HepG2 (cell line): ENCODE measurements around the gene NRG3. TPM values are rescaled to one million over a fixed set of nuclear protein-coding genes. Genes with fewer than 3 reads are reported as not detected.
A peak's percentile ranks its signal among the peaks of the same experiment; 100 is the strongest.

Source experiments
- ATAC-seq: fragments of 200-7000 bp; cut with Tn5 transposase; 3 replicates; pipeline ENCODE4 v1.9.1; 2020; ENCODE audit warnings: mild to moderate bottlenecking, moderate library complexity
- BruUV-seq: library from RNA; stranded (reverse); fragments of 400-500 nt; replicated peaks from 2 replicates; lab custom pipeline; 2021; lab: Mats Ljungman, UMichigan
- CTCF ChIA-PET: fragments of 300-600 bp; formaldehyde crosslinking; extraction: SDS; loops from one replicate; lab custom pipeline; 2021; ENCODE audit warnings: low total read pairs, inconsistent platforms, low intra/inter-chr PET ratio; lab: Yijun Ruan, JAX
- POLR2A ChIA-PET: fragments of 350-600 bp; sonication (Branson Sonifier 250); formaldehyde crosslinking; loops from one replicate; lab custom pipeline; 2020; ENCODE audit warnings: antibody characterized with exemption, inconsistent platforms; lab: Yijun Ruan, JAX
- DNase-seq: peaks from one replicate; pipeline ENCODE4 v3.0.0-alpha.2; 2015; ENCODE audit warnings: low spot score
- FAIRE-seq: peaks from 3 replicates; lab custom pipeline; 2011; peaks lifted over from hg19 to GRCh38; lab: Jason Lieb, UNC
- H2AFZ ChIP-seq: one replicate; pipeline ENCODE4 v1.6.1; 2011; ENCODE audit warnings: low read length, inconsistent platforms
- H3K27ac ChIP-seq: fragments of 300-600 bp; 3 replicates; pipeline ENCODE4 v1.8.0; 2011; ENCODE audit warnings: mixed run types, mild to moderate bottlenecking, mixed read lengths, low read length, inconsistent platforms; ENCODE audit not compliant: insufficient read depth; ENCODE audit errors: extremely low read length
- H3K27me3 ChIP-seq, 2 experiments: fragments of 200-600 bp in 1 of 2; 2 replicates in 1 of 2; 3 replicates in 1 of 2; pipeline versions ENCODE4 v1.6.0 to v1.8.0; 2011; ENCODE audit warnings: low read length in 2 of 2, mild to moderate bottlenecking in 2 of 2, moderate library complexity in 2 of 2, inconsistent platforms in 1 of 2; ENCODE audit not compliant: insufficient read depth in 2 of 2, control insufficient read depth in 1 of 2
- H3K36me3 ChIP-seq, 2 experiments: fragments of 200-600 bp in 1 of 2; replicated peaks in 1 of 2; 2 replicates in 1 of 2; 3 replicates in 1 of 2; pipeline versions ENCODE4 v1.5.1 to v1.8.0; 2011; ENCODE audit warnings: low read length in 2 of 2, inconsistent platforms in 1 of 2; ENCODE audit not compliant: insufficient read depth in 2 of 2, control insufficient read depth in 1 of 2
- H3K4me1 ChIP-seq: 2 replicates; pipeline ENCODE4 v1.5.1; 2012; ENCODE audit warnings: low read length, inconsistent platforms; ENCODE audit not compliant: insufficient read depth
- H3K4me2 ChIP-seq: 2 replicates; pipeline ENCODE4 v1.6.0; 2011; ENCODE audit warnings: low read depth, low read length, inconsistent platforms
- H3K4me3 ChIP-seq, 3 experiments: fragments of 200-600 bp in 1 of 3; sonication (generic), shearing (Covaris generic) in 1 of 3; replicated peaks in 1 of 3; 2 replicates each; pipeline ENCODE4 v1.5.1; 2011 to 2016; ENCODE audit warnings: low read length in 3 of 3, inconsistent platforms in 2 of 3, low read depth in 2 of 3, mild to moderate bottlenecking in 2 of 3, control low read depth in 1 of 3, mixed read lengths in 1 of 3; ENCODE audit not compliant: insufficient read depth in 1 of 3
- H3K79me2 ChIP-seq: one replicate; pipeline ENCODE4 v1.6.1; 2011; ENCODE audit warnings: low read length, inconsistent platforms; ENCODE audit not compliant: insufficient read depth
- H3K9ac ChIP-seq: 2 replicates; pipeline ENCODE4 v1.6.0; 2011; ENCODE audit warnings: mild to moderate bottlenecking, low read depth, low read length, inconsistent platforms; ENCODE audit not compliant: insufficient read depth
- H3K9me3 ChIP-seq: 2 replicates; pipeline ENCODE4 v1.5.1; 2012; ENCODE audit warnings: mild to moderate bottlenecking, low read length
- H4K20me1 ChIP-seq: 2 replicates; pipeline ENCODE4 v1.6.0; 2011; ENCODE audit warnings: inconsistent platforms, mild to moderate bottlenecking, low read length, moderate library complexity; ENCODE audit not compliant: insufficient read depth
- CREB1 ChIP-seq, 2 experiments: fragments of 450-650 bp in 1 of 2; IDR thresholded peaks; 2 replicates each; pipeline ENCODE4 v1.6.1; 2016 to 2017; ENCODE audit warnings: control low read depth in 1 of 2, mild to moderate bottlenecking in 1 of 2, missing compliant biosample characterization in 1 of 2, missing genetic modification characterization in 1 of 2
- FOXP4 ChIP-seq: sonication (generic); formaldehyde crosslinking; IDR thresholded peaks from 2 replicates; pipeline ENCODE4 v1.4.0; 2020; ENCODE audit warnings: missing genetic modification reagents
- RFX1 ChIP-seq: fragments of 450-650 bp; IDR thresholded peaks from 2 replicates; pipeline ENCODE4 v1.6.1; 2017
- ZSCAN31 ChIP-seq: sonication (generic); formaldehyde crosslinking; IDR thresholded peaks from 2 replicates; pipeline ENCODE4 v1.5.0; 2020; ENCODE audit warnings: low read depth, mild to moderate bottlenecking, missing genetic modification reagents
- WGBS: methylation state at CpG from one replicate; pipeline ENCODE4 v1.1.6; 2017; ENCODE audit warnings: low lambda C conversion rate; 5-methylcytosine and 5-hydroxymethylcytosine counted together
- in situ Hi-C: cut with HindIII; loops from 2 replicates; pipeline ENCODE4 v1.10.0; 2017; ENCODE audit warnings: low pct_unique_long_range_greater_than_20kb; ENCODE audit not compliant: extremely low pct_ligation_motif_present
- intact Hi-C: fragments of 100-400 bp; cut with micrococcal nuclease; formaldehyde crosslinking; loops from one replicate; pipeline ENCODE4 v1.10.0; 2022; ENCODE audit not compliant: unreplicated experiment
- polyA plus RNA-seq, 8 experiments: library from polyadenylated mRNA; depleted of rRNA in 3 of 8; stranded (reverse) in 7 of 8; unstranded in 1 of 8; fragments of >200 nt; fragmentation: Illumina TruSeq in 4 of 8; extraction: Trizol in 4 of 8; gene quantifications; 2 replicates each; pipeline versions ENCODE4 v1.2.1 to v1.2.3, GENCODE V29; 2011 to 2016; ENCODE audit warnings: low read depth in 4 of 8, missing spikeins in 1 of 8, mixed read lengths in 1 of 8; ENCODE audit not compliant: insufficient read depth in 1 of 8
- total RNA-seq, 5 experiments: library from RNA; depleted of rRNA; stranded (reverse); fragments of >200 nt; fragmentation: Illumina TruSeq; extraction: Trizol; gene quantifications; 2 replicates each; pipeline ENCODE4 v1.2.3, GENCODE V29; 2016; ENCODE audit warnings: low read depth in 1 of 5

NRG3 gene
- total and polyA plus RNA-seq, 2 of the 13 experiments (the other 11 are each of a cell fraction or from before 2014, with no cell fraction given): not detected

- H3K4me3 ChIP-seq: no peak overlapping the region
- no TSS peak for BruUV-seq
- H3K9me3 ChIP-seq: peaks cover 87% of the 10 kb centered on the region
- no peak overlapping the region for H2AFZ ChIP-seq
- H3K4me2 ChIP-seq: no peak overlapping the region
- ATAC-seq (no peak), DNase-seq (no peak), FAIRE-seq (no peak)
- H3K4me1 ChIP-seq: no peaks in the 10 kb centered on the region
- no peaks in the 10 kb centered on the region for H3K79me2 ChIP-seq
- in situ Hi-C loops (no loop called here), intact Hi-C loops (no loop called here)
- WGBS: 2% methylated on average over 2 of the region's 2 CpGs
- H3K27me3 ChIP-seq: no peaks in the 10 kb centered on the region
- CTCF ChIA-PET: no interaction called here
- no peak overlapping the region for H3K27ac ChIP-seq
- H3K36me3 ChIP-seq: no peaks in the 10 kb centered on the region
- POLR2A ChIA-PET: no interaction called here
- H3K9ac ChIP-seq: no peak overlapping the region
- no peaks in the 10 kb centered on the region for H4K20me1 ChIP-seq
- TF ChIP-seq ZSCAN31: no peak
Observed at GRCh38 chr10:82574081-82574480, 699.1 kb downstream of the NRG3 start.

- Histone ChIP-seq H3K4me3 (no peak overlapping the region), H3K79me2 (no peaks in the 10 kb centered on the region), H3K4me1 (no peaks in the 10 kb centered on the region), H3K27ac (no peak overlapping the region), H4K20me1 (no peaks in the 10 kb centered on the region), H3K27me3 (no peaks in the 10 kb centered on the region), H3K36me3 (no peaks in the 10 kb centered on the region), H3K9ac (no peak overlapping the region), H3K9me3 (peaks cover 85% of the 10 kb centered on the region), H2AFZ (no peak overlapping the region), H3K4me2 (no peak overlapping the region)
- no TSS peak for BruUV-seq
- ChIA-PET CTCF (no interaction called here), POLR2A (no interaction called here)
- 3% methylated on average over 3 of the region's 3 CpGs for WGBS
- in situ Hi-C loops: no loop called here
- DNase-seq: no peak
- no peak for TF ChIP-seq RFX1
- TF ChIP-seq CREB1 (IDR thresholded peaks at IDR 0.05): peak; percentile 62
- no peak for TF ChIP-seq CREB1 (CRISPR knock-in tag; IDR thresholded peaks at IDR 0.05)
- TF ChIP-seq FOXP4 (CRISPR knock-in tag): no peak
- FAIRE-seq: no peak
- intact Hi-C loops: no loop called here
- no peak for ATAC-seq
Observed at GRCh38 chr10:82575318-82575717, 700.3 kb downstream of the NRG3 start.
